GM13977 (cell line): Measurements from ENCODE around the gene LTV1.

Experiments used
- DNase-seq: peaks from one replicate; pipeline ENCODE4 v3.0.0; 2012; ENCODE audit warnings: low spot score
- CTCF ChIP-seq: IDR thresholded peaks from 2 replicates; pipeline ENCODE4 v1.5.1; 2012; ENCODE audit warnings: mild to moderate bottlenecking, control low read depth; ENCODE audit not compliant: insufficient read depth; ENCODE audit errors: extremely low read depth, missing control alignments
- in situ Hi-C: fragments of 300-500 bp; cut with MboI; formaldehyde crosslinking; loops from one replicate; pipeline ENCODE4 v1.12.0; 2022; ENCODE audit warnings: low sequenced_read_pairs, low pct_unique_long_range_greater_than_20kb, mixed read lengths, inconsistent platforms; ENCODE audit not compliant: unreplicated experiment

Gene LTV1

GRCh38 chr6:143894655-143895054 lies 51.5 kb downstream of the LTV1 start:
- DNase-seq, result no peak
- in situ Hi-C loops, result no loop called here
- TF ChIP-seq CTCF, result no peak

GRCh38 chr6:143896126-143896860 lies 53.2 kb downstream of the LTV1 start:
- no peak for DNase-seq
- TF ChIP-seq CTCF, result no peak
- in situ Hi-C loops, result no loop called here

- no peak for TF ChIP-seq CTCF
- no peak for DNase-seq
- in situ Hi-C loops, result no loop called here
Measured at GRCh38 chr6:143900358-143900757, 57.2 kb downstream of the LTV1 start.

GRCh38 chr6:143901885-143902750 lies 59.0 kb downstream of the LTV1 start:
- peak; percentile 61 for DNase-seq
- no peak for TF ChIP-seq CTCF
- in situ Hi-C loops, result no loop called here

- DNase-seq, result no peak
- in situ Hi-C loops, result no loop called here
- TF ChIP-seq CTCF, result no peak
Measured at GRCh38 chr6:143902827-143903226, 59.7 kb downstream of the LTV1 start.

GRCh38 chr6:143911028-143911427 lies 67.9 kb downstream of the LTV1 start:
- no peak for DNase-seq
- in situ Hi-C loops, result no loop called here
- no peak for TF ChIP-seq CTCF
